Right lobe of liver (tissue), 6 donors: ENCODE results near the gene C12orf60. TPM values are rescaled to one million over a fixed set of nuclear protein-coding genes. Genes with fewer than 3 reads are reported as not detected.
A peak's percentile ranks its signal among the peaks of the same experiment; 100 is the strongest.

ENCODE experiments used
- ATAC-seq, 4 donors: fragments of 200-7000 bp; cut with Tn5 transposase; one replicate each; pipeline ENCODE4 v1.9.1; 2020; ENCODE audit warnings: mild to moderate bottlenecking in 4 of 4, moderate library complexity in 4 of 4
- DNase-seq, 3 donors: peaks; one replicate each; pipeline ENCODE4 v3.0.0-alpha.2; 2020
- H3K27ac ChIP-seq, 3 donors: fragments of 200-600 bp; one replicate each; pipeline ENCODE4 v1.8.0; 2022
- H3K27me3 ChIP-seq, 2 donors: fragments of 200-600 bp; one replicate each; pipeline ENCODE4 v1.8.0; 2022
- H3K36me3 ChIP-seq, 4 donors: fragments of 200-600 bp; sonication (generic) in 1 of 4; one replicate each; pipeline versions ENCODE4 v1.5.1 to v1.8.0; 2017 to 2022; ENCODE audit warnings: control low read depth in 1 of 4
- H3K4me1 ChIP-seq, 4 donors: fragments of 200-600 bp; sonication (generic) in 1 of 4; one replicate each; pipeline versions ENCODE4 v1.5.1 to v1.8.0; 2017 to 2022; ENCODE audit warnings: control low read depth in 1 of 4
- H3K4me3 ChIP-seq, 3 donors: fragments of 200-600 bp; one replicate each; pipeline ENCODE4 v1.8.0; 2022
- H3K9me3 ChIP-seq, 4 donors: fragments of 200-600 bp; sonication (generic) in 1 of 4; one replicate each; pipeline versions ENCODE4 v1.5.1 to v1.8.0; 2017 to 2022; ENCODE audit warnings: control low read depth in 1 of 4
- POLR2A ChIP-seq: fragments of 450-650 bp; IDR thresholded peaks from one replicate; pipeline ENCODE4 v1.6.1; 2017; ENCODE audit warnings: antibody characterized with exemption, mild to moderate bottlenecking
- WGBS: methylation state at CpG from one replicate; pipeline ENCODE4 v1.1.6; 2018; ENCODE audit warnings: low coverage, low lambda C conversion rate; ENCODE audit not compliant: insufficient coverage; ENCODE audit errors: missing lambda C conversion rate; 5-methylcytosine and 5-hydroxymethylcytosine counted together
- intact Hi-C, 2 donors: fragments of 100-400 bp; cut with DNase I; formaldehyde crosslinking; loops; one replicate each; pipeline versions ENCODE4 v1.11.2 to v1.14.1; 2022
- total RNA-seq, 6 experiments: library from RNA; depleted of rRNA in 2 of 6; stranded (reverse); fragments of >200 nt in 2 of 6; fragmentation: NEBNext Ultra II Directional in 3 of 6; extraction: Animal tissue kit (Norgen Biotek cat#: 25700) in 3 of 6; gene quantifications; one replicate each; pipeline versions ENCODE4 v1.1.0 to v1.2.4, GENCODE V29; 2016 to 2023
- TF ChIP-seq, protein P1 (sequence below), 4 donors: fragments of 200-600 bp in 3 of 4; fragments of 450-650 bp in 1 of 4; IDR thresholded peaks; one replicate each; pipeline versions ENCODE4 v1.5.1 to v1.8.0; 2016 to 2022; ENCODE audit warnings: antibody characterized with exemption in 4 of 4, mild to moderate bottlenecking in 2 of 4
- donor health status: DM: no; HTN: yes; CAD: no.
- donor health status: DM: no; HTN: no; CAD: no.
- donor health status: DM: no; HTN: no; CAD: no.
- donor health status: DM: no; HTN: yes; CAD: no.
- donor health status: DM: no; HTN: yes; CAD: no.

Gene C12orf60
- total RNA-seq, 6 experiments from 2014 or later, result 0.37 to 0.91 (median 0.74) TPM

DNA sequence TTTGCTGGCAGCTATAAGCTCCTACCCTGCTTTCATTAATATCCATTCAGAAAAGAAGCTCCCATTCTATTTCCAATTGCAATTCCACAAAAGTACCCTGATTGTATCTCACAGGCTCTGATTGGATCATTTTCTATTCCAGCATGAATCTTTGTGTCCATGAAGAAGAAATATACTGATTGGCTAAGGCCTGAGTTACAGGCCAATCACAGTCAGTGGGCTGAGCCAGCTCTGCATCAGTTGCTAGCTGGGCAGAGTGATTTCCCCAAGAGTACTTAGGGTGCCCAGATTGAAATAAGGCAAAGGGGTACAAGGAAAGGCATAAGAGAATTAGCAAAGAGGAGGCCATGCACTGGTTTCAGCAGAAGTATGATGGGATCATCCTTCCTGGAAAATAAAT, 25.4 kb downstream of the C12orf60 start:
- H3K4me3 ChIP-seq, result no peak overlapping the region
- intact Hi-C loops, result no loop called here
- no peaks in the 10 kb centered on the region for H3K9me3 ChIP-seq
- no peak for ATAC-seq
- TF ChIP-seq, protein P1, sequence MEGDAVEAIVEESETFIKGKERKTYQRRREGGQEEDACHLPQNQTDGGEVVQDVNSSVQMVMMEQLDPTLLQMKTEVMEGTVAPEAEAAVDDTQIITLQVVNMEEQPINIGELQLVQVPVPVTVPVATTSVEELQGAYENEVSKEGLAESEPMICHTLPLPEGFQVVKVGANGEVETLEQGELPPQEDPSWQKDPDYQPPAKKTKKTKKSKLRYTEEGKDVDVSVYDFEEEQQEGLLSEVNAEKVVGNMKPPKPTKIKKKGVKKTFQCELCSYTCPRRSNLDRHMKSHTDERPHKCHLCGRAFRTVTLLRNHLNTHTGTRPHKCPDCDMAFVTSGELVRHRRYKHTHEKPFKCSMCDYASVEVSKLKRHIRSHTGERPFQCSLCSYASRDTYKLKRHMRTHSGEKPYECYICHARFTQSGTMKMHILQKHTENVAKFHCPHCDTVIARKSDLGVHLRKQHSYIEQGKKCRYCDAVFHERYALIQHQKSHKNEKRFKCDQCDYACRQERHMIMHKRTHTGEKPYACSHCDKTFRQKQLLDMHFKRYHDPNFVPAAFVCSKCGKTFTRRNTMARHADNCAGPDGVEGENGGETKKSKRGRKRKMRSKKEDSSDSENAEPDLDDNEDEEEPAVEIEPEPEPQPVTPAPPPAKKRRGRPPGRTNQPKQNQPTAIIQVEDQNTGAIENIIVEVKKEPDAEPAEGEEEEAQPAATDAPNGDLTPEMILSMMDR (IDR thresholded peaks at IDR 0.05), result no peak
- TF ChIP-seq POLR2A, result no peak
- DNase-seq, result no peak
- H3K36me3 ChIP-seq, result no peaks in the 10 kb centered on the region
- H3K27me3 ChIP-seq, result no peaks in the 10 kb centered on the region
- H3K4me1 ChIP-seq, result peaks cover 0 to 10% (median 0%) of the 10 kb centered on the region in 4 donors
- H3K27ac ChIP-seq, result no peak overlapping the region

DNA sequence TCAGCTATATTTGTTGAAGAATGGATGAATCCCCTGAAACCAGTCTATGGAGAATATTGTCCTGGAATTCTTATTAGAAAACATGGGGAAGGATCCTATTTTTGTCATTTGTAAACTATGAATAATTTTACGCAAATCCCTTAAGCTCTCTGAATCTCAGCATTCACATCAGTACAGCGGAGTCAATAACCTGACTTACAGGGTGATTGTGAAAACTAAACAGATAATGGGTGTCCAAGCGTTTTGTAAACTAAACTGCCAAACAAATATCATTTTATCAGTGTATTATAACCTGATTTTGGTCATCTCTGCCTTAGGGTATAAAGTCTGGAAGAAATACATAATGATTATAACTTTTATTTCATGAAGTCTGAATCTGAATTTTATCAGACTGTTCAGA, 29.9 kb downstream of the C12orf60 start:
- Histone ChIP-seq H3K9me3 (no peaks in the 10 kb centered on the region), H3K27me3 (no peaks in the 10 kb centered on the region), H3K4me3 (no peak overlapping the region), H3K27ac (peak overlapping the region in 2 of 3 donors; percentile 6 to 33), H3K36me3 (no peaks in the 10 kb centered on the region), H3K4me1 (peaks cover 0 to 19% (median 11%) of the 10 kb centered on the region in 4 donors)
- no peak for DNase-seq
- intact Hi-C loops, result no loop called here
- no peak for TF ChIP-seq POLR2A
- TF ChIP-seq, protein P1 (IDR thresholded peaks at IDR 0.05), result no peak
- peak; percentile 48 to 77 (median 58) for ATAC-seq
- WGBS, result 21% methylated on average over 3 of the region's 3 CpGs

DNA sequence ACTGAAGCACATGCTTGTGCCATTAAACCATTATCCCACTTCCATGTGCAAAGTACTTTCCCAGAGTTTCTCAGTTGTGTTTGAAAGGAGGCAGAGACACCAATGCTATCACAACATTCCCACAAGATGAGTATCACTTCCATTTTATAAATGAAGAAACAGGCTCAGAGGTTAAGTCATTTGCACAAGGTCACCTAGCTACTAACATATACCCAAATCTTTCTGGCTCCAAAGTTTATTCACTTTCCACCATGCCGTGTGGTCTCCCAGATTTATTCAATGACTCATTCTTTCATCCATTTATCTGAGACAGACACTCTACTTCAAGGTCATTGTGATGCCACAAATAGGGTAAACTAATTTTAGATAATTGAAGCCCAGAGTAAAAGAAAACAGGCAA, 30.5 kb downstream of the C12orf60 start:
- H3K4me3 ChIP-seq, result no peak overlapping the region
- 22% methylated on average over 1 of the region's 1 CpG for WGBS
- peaks cover 0 to 20% (median 12%) of the 10 kb centered on the region in 4 donors for H3K4me1 ChIP-seq
- intact Hi-C loops, result no loop called here
- H3K9me3 ChIP-seq, result no peaks in the 10 kb centered on the region
- H3K36me3 ChIP-seq, result peaks cover 0 to under 1% (median 0%) of the 10 kb centered on the region in 4 donors
- H3K27me3 ChIP-seq, result no peaks in the 10 kb centered on the region
- peak overlapping the region in 2 of 3 donors; percentile 18 to 33 for H3K27ac ChIP-seq
- ATAC-seq, result peak in 3 of 4 donors; percentile 12 to 34 (median 14)
- no peak for DNase-seq
- TF ChIP-seq, protein P1 (IDR thresholded peaks at IDR 0.05), result no peak
- no peak for TF ChIP-seq POLR2A

DNA sequence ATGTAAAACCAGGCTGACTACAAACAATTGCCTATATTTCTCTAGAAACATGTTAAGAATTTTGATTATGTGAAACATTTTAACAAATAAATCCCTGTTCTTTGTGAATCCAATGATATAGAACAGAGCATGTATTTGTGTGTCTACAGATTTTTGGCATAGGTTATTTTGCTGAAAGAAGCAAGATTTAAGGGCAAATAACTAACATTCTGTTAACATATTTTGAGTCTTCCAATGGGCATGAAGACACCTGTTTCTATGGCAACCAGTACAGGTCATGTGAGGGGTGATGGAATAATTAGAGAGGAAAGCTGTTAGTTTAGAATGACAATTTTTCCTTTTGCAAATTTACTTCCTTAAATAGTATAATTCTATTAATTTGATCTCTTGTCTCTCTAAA, 31.0 kb downstream of the C12orf60 start:
- no peak overlapping the region for H3K4me3 ChIP-seq
- ATAC-seq (no peak), DNase-seq (no peak)
- TF ChIP-seq, protein P1 (IDR thresholded peaks at IDR 0.05), result no peak
- H3K27me3 ChIP-seq, result no peaks in the 10 kb centered on the region
- H3K9me3 ChIP-seq, result no peaks in the 10 kb centered on the region
- H3K4me1 ChIP-seq, result peaks cover 0 to 26% (median 15%) of the 10 kb centered on the region in 4 donors
- intact Hi-C loops, result no loop called here
- H3K36me3 ChIP-seq, result peaks cover 0 to 6% (median under 1%) of the 10 kb centered on the region in 4 donors
- peak overlapping the region in 1 of 3 donors; percentile 18 for H3K27ac ChIP-seq
